ENCODE results near the gene LNPEP. TPM values are rescaled to one million over a fixed set of nuclear protein-coding genes. Genes with fewer than 3 reads are reported as not detected.

The LNPEP gene
- total and polyA plus RNA-seq, 10 of the 15 experiments (the other 5 are each of a cell fraction or from before 2014, with no cell fraction given): 5.6 to 54.9 (median 25.0) TPM

GRCh38 chr5:96952118-96952750, 16.4 kb downstream of the LNPEP start:
- WGBS (ENCODE audit: insufficient coverage, insufficient replicate concordance, low lambda C conversion rate, missing lambda C conversion rate): 100% methylated on average over 3 of the region's 3 CpGs
- Histone ChIP-seq H3K9me3 (replicated peaks; ENCODE audit: control insufficient read depth, insufficient read depth, low read length) (peaks cover 11% of the 10 kb centered on the region), H4K20me1 (ENCODE audit: control insufficient read depth, insufficient read depth) (no peaks in the 10 kb centered on the region), H3K27me3 (replicated peaks in 1 of 2; ENCODE audit: control insufficient read depth in 2 of 2, insufficient read depth in 2 of 2, low read length in 1 of 2) (no peaks in the 10 kb centered on the region), H3K4me2 (ENCODE audit: control insufficient read depth, insufficient read depth) (no peak overlapping the region), H3K4me1 (ENCODE audit: control insufficient read depth, insufficient read depth, low read length) (peaks cover 22% of the 10 kb centered on the region), H3K4me3 (no peak overlapping the region), H3K79me2 (ENCODE audit: control insufficient read depth, insufficient read depth, low read length) (peaks cover 88% of the 10 kb centered on the region), H3K36me3 (ENCODE audit: control insufficient read depth in 2 of 2, insufficient read depth in 2 of 2, low read length in 1 of 2) (peaks cover 1 to 3% of the 10 kb centered on the region in 2 experiments), H2AFZ (ENCODE audit: control insufficient read depth, low read depth, low read length) (no peak overlapping the region), H3K9ac (ENCODE audit: control insufficient read depth, insufficient read depth, low read length) (no peak overlapping the region), H3K27ac (ENCODE audit: control insufficient read depth, insufficient read depth) (no peak overlapping the region)
- ATAC-seq: no peak
- intact Hi-C loops (cut with micrococcal nuclease; ENCODE audit: unreplicated experiment): no loop called here
- CTCF ChIA-PET: interaction anchor here (1.0 to 2.6 kb wide), 3 partner anchors 10 to 190 kb away, joined by 3 to 7 read pairs (median 3); partner anchors contain the start of gene LIX1
- BruUV-seq (replicated peaks): no TSS peak
- DNase-seq (ENCODE audit: low read depth, low spot score): no peak
- RAD21 ChIA-PET (ENCODE audit: unreplicated experiment): interaction anchor here (1.2 to 1.5 kb wide), 2 partner anchors 12 to 83 kb away, joined by 3 read pairs; no protein-coding TSS in a partner anchor
- SMC1A ChIA-PET (ENCODE audit: uncharacterized antibody, unreplicated experiment): interaction anchor here (1.1 kb wide), 1 partner anchor 9 kb away, joined by 3 read pairs; no protein-coding TSS in a partner anchor
- FAIRE-seq: no peak
- POLR2A ChIA-PET: no interaction called here
- in situ Hi-C loops (cut with MboI): no loop called here
- TF ChIP-seq, protein P1, sequence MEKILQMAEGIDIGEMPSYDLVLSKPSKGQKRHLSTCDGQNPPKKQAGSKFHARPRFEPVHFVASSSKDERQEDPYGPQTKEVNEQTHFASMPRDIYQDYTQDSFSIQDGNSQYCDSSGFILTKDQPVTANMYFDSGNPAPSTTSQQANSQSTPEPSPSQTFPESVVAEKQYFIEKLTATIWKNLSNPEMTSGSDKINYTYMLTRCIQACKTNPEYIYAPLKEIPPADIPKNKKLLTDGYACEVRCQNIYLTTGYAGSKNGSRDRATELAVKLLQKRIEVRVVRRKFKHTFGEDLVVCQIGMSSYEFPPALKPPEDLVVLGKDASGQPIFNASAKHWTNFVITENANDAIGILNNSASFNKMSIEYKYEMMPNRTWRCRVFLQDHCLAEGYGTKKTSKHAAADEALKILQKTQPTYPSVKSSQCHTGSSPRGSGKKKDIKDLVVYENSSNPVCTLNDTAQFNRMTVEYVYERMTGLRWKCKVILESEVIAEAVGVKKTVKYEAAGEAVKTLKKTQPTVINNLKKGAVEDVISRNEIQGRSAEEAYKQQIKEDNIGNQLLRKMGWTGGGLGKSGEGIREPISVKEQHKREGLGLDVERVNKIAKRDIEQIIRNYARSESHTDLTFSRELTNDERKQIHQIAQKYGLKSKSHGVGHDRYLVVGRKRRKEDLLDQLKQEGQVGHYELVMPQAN (conservative IDR thresholded peaks at IDR 0.05): no peak
- no peak for TF ChIP-seq ELK1 (IDR thresholded peaks at IDR 0.05; ENCODE audit: low read depth, low read length)
- no peak for TF ChIP-seq RCOR1 (conservative IDR thresholded peaks at IDR 0.05; ENCODE audit: low read depth, low read length)
- TF ChIP-seq IRF3 (IDR thresholded peaks at IDR 0.05): no peak
- TF ChIP-seq, protein P2, sequence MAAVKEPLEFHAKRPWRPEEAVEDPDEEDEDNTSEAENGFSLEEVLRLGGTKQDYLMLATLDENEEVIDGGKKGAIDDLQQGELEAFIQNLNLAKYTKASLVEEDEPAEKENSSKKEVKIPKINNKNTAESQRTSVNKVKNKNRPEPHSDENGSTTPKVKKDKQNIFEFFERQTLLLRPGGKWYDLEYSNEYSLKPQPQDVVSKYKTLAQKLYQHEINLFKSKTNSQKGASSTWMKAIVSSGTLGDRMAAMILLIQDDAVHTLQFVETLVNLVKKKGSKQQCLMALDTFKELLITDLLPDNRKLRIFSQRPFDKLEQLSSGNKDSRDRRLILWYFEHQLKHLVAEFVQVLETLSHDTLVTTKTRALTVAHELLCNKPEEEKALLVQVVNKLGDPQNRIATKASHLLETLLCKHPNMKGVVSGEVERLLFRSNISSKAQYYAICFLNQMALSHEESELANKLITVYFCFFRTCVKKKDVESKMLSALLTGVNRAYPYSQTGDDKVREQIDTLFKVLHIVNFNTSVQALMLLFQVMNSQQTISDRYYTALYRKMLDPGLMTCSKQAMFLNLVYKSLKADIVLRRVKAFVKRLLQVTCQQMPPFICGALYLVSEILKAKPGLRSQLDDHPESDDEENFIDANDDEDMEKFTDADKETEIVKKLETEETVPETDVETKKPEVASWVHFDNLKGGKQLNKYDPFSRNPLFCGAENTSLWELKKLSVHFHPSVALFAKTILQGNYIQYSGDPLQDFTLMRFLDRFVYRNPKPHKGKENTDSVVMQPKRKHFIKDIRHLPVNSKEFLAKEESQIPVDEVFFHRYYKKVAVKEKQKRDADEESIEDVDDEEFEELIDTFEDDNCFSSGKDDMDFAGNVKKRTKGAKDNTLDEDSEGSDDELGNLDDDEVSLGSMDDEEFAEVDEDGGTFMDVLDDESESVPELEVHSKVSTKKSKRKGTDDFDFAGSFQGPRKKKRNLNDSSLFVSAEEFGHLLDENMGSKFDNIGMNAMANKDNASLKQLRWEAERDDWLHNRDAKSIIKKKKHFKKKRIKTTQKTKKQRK (IDR thresholded peaks at IDR 0.05; ENCODE audit: low read depth, low read length): no peak
- TF ChIP-seq ESRRA (IDR thresholded peaks at IDR 0.05; ENCODE audit: low read length): no peak
- TF ChIP-seq ZBTB4 (CRISPR knock-in tag; IDR thresholded peaks at IDR 0.05): no peak
- no peak for TF ChIP-seq SREBF1 (IDR thresholded peaks at IDR 0.05; ENCODE audit: low read length)
- TF ChIP-seq RB1 (IDR thresholded peaks at IDR 0.05; ENCODE audit: borderline replicate concordance): no peak
- TF ChIP-seq IRF4 (IDR thresholded peaks at IDR 0.05; ENCODE audit: low read depth, low read length): no peak
- no peak for TF ChIP-seq KDM1A (IDR thresholded peaks at IDR 0.05; ENCODE audit: borderline replicate concordance)
- TF ChIP-seq NR2C1 (IDR thresholded peaks at IDR 0.05): no peak
- TF ChIP-seq SUPT20H (IDR thresholded peaks at IDR 0.05; ENCODE audit: borderline replicate concordance, control insufficient read depth, low read depth, low read length): no peak

All from GM12878 (cell line).